Femur (tissue), 1 donor: ENCODE data around the gene LRCH1.

Experiments
- DNase-seq: peaks from one replicate; pipeline ENCODE4 v3.0.0-alpha.2; 2017

Gene LRCH1

DNA sequence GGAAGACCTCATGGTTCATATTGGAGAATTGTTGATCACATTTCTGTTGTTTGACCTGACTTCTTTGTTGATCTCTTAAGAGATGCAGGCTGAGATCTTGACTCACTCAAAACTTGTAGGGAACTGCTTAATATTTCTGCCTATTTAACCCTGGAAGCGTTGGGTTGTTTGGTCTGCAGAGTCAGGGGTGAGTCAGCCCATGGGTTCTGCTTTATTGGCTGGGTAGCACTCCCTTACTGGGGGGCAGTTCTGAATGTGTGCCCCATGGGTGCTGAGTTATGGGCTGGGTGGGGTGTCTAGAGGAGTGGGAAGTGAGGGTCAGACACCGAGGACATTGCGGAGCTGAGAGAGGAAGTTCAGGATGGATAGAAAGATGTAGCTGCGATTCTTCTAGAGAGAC, 87.9 kb downstream of the LRCH1 start:
- no peak for DNase-seq

DNA sequence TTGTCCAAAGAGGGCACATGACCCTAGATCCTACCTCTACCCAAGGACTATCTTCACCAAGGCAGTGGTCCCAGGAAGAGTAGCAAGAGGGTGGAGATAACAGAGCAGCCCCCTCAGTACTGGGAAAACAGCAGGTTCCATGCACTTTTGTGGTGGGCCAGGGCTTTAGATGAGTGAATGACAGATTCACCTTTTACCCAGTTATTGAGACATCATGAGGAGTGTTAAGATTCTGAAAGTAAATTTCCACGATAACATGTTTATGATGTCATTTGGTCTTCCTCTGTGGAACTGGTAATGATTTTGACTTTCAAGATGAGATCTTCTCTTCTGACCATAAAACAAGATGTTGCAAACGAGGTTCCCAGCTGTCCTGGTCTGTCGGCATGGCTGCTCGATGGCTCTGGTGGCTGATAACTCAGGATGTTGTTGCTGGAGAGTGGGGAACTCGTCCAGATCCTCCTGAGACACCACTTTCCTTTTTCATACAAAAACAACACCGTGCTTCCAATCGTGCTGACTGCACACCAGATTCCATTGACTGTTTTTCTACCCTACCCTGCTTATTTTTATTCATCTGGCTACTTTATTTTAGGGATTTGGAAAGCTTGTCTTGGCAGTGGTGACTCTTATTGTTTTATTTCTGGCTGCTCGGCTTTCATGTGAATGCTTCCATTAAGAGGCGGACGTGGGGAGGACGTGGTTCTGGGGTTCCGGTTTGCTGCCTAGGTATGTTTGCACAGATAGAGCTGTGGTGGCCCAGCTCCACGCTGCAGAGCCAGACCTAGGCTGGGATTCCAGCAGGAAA, 88.5 kb downstream of the LRCH1 start:
- DNase-seq = peak; percentile 38

GRCh38 chr13:46642254-46642653, 89.3 kb downstream of the LRCH1 start:
- DNase-seq = no peak

DNA sequence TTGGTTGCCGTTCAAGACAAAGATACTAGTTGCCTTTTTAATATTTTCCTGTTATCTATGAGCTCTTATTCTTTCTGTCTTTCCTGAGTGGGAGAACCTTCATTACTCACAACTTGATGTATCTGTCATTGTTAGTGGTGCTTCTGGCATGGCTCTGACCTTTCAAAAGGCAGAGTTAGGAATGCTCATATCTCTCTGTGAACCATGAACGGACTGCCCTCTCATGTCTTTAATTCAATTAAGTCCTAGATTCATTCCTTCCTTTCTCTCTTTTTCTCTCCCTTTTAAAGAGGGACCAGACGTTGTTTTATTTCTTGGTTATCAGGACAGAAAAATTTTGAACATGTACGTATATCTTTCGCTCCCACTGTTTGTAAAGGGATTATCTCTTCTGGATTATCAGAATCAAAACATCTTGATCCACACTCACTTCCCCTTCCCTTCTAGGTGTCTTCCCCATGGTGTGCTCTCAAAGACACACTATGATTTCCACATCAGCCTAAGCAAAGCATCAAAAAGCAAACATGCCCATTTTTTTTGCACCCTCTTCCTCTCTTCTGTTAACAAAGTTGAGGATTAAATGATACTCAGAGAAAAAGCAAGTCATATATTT, 90.3 kb downstream of the LRCH1 start:
- DNase-seq = no peak

DNA sequence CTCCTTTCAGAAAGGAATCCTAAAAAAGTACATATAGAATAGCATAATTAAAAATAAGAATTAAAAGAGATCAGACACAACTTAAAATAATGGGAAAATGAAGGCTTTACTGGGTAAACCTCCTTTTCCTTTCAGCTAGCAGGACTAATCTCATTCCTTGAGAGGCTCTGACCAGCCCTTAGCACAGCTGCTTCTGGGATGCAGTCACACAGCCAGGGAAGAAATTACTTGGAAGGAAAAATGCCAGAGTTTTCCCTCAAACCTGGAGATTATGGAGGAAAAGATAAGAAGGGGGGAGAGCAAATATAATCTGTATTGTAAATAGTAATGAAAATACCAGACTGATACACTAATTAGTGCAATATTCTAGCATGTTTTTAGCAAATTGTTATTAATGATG, 91.8 kb downstream of the LRCH1 start:
- DNase-seq = no peak

- no peak for DNase-seq
Measured at GRCh38 chr13:46647512-46648065, 94.6 kb downstream of the LRCH1 start.

- DNase-seq = no peak
Measured at GRCh38 chr13:46648166-46648607, 95.2 kb downstream of the LRCH1 start.

DNA sequence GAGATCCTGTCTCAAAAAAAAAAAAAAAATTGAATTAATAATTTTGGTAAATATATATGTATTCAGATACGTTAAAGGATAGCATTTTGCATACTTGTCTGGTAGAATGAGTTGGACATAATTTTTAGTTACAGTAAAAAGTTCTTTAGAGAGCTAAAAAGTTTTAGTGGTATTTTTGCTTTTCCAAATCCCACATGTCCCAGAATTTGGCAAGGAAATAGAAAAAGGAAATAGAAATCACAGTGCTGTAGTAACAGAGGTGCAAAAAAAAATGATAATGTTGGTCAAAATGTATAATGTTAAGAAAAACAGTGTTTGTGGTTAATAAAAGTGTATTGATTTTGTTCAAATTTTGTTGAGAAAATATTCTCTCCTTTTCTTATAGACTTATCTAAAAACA, 96.8 kb downstream of the LRCH1 start:
- no peak for DNase-seq

DNA sequence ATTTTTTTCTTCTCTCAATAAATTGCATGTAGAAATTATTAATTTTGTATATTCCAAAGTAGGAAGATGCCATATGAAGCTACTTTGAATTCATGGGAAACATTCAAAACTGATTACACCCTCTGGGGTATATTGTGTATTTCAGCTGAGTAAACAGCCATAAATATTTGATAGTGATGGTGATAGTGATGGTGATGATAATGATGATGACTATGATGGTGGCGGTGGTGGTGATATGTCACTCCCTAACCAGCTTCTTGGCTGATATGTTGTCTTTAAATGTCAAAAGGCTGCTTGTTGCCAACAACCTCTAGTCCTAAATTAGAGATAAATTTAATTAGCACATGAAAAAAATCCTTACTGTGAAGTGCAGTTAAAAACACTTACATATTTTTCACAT, 102.0 kb downstream of the LRCH1 start:
- no peak for DNase-seq

GRCh38 chr13:46655377-46656180, 102.6 kb downstream of the LRCH1 start:
- peak; percentile 56 for DNase-seq

DNA sequence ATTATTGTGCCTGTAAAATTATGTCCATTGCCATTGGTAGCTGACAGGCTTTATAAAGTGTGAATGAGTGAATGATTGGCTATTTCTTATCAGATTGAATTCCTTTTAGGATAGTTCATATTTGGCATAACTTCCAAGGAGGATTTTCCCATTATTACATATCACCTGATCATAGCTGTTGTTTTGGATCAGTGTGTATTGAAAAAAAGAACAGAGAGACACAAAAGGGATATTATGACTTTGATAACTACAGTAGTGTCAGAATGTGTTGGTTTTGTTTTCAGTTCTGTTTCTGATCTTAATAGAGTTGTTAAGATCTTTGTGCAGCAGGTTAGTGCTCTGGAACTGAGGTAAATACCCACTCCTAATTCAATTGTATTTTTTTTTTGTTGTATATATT, 103.8 kb downstream of the LRCH1 start:
- no peak for DNase-seq

DNA sequence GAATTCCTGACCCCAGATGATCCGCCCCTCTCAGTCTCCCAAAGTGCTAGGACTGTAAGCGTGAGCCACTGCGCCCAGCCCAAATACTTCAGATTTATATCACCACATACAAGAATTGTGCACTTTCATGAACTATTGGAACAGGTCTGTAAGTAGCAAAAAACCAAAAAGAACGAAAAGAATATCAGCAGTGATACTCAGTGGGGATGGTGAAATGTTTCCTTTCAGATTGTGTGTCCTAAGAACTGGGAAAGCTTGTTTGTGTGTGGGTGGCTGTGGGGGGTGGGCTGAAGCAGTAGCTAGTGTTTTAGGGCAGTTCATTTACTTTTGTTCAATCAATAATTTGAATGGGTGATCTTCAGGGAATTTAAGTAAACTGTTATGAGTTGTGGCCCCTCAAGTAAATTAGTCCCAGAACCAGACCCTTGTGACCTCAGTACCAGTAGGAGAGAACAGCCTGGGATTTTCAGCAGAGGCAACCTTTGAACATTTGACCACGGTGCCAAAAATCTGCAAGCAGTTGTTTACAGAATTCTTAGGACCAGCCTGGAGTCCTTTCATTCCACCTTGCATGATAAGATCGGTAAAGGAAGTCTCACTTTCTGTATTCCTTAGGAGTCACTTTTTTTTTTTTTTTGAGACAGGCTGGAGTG, 106.6 kb downstream of the LRCH1 start:
- no peak for DNase-seq

DNA sequence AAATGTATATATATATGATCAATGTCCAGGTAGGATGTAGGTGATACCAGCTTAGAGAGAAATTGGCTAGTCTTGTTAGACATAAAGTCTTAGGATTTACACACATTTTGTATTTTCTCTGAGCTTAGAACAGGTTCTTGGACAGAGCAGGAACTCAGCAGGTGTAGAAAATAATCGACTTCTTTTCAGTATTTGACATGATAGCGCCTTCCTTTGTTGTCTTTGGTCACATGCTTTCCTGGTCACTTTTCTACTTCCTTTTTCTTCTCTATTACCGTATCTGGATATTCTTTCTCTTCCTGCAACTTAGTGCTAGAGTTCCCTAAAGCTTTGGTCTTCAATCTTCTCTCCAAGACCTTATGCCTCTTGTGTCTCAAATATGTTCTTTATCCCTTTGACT, 107.4 kb downstream of the LRCH1 start:
- DNase-seq = no peak

DNA sequence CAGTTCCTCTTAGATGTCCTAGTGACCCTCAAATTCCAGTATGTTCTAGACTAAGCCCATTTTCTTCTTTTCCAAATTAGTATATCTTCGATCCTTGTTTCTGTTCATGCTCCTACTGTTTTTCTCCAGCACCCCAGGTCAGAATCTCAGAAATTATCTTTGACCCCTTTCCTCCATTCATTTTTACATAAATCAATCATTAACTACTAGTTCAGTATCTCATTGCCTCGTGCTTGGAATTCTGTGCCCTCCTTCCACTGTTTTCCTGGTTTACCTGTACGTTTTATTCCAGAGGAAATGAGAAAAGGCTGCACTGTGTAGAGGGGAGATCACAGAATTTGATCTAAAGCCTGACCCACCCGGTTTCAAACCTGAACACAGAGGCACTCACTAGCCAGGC, 107.9 kb downstream of the LRCH1 start:
- DNase-seq = no peak

GRCh38 chr13:46662690-46663089, 109.7 kb downstream of the LRCH1 start:
- DNase-seq = no peak

- DNase-seq = no peak
Measured at GRCh38 chr13:46663206-46664037, 110.5 kb downstream of the LRCH1 start.

GRCh38 chr13:46664195-46664594, 111.2 kb downstream of the LRCH1 start:
- DNase-seq = no peak

GRCh38 chr13:46665248-46665632, 112.3 kb downstream of the LRCH1 start:
- DNase-seq = no peak

DNA sequence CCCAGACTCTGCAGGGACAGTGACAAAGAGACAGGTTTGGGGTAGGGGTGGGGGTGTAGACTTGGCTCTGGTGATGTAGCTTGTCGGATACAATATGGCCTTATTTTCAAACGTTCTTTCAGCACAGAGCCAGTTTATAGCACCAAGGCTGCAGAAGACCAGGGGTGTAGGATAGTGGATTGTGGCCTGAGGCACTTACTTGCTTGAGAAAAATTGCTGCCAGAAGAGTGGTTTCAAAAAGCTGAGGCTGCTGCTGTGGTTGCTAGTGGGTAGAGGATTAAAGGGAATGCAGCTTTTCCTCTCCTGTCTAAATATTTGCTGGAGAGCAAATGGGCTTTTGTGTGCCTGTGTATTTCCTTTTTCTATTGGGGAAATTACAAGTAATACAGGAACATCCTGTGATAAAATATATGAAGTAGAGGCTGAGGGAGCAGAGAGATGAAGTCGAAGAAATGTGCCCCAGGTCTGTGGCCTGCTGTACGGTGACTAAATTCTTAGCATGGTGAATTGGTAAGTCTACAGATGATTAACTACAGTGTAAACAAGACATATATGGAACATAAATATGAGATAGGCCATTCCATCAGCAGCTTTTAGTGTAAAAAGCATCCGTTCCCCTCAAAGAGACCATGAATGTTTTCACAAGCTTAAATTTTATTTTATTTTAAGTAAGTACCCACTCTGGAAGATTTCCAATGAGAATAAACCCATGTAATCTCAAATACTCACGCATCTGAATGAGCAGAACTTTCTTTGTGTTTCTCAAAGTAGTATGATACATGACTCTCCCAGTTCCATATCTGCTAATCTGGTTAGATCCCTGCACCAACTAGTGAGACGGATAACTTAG, 112.9 kb downstream of the LRCH1 start:
- no peak for DNase-seq

- no peak for DNase-seq
Measured at GRCh38 chr13:46666727-46667456, 113.9 kb downstream of the LRCH1 start.
